Muscle of leg (tissue), 11 donors: ENCODE results near the gene BCKDHB. TPM values are rescaled to one million over a fixed set of nuclear protein-coding genes. Genes with fewer than 3 reads are reported as not detected.

Experiments used
- DNase-seq: peaks from one replicate; pipeline ENCODE4 v3.0.0; 2013
- H3K27ac ChIP-seq: one replicate; pipeline ENCODE4 v1.5.1; 2013; ENCODE audit warnings: mild to moderate bottlenecking, low read length, control low read depth
- H3K27me3 ChIP-seq: one replicate; pipeline ENCODE4 v1.6.1; 2013; ENCODE audit warnings: low read length; ENCODE audit not compliant: control insufficient read depth, insufficient read depth
- H3K36me3 ChIP-seq: one replicate; pipeline ENCODE4 v1.6.1; 2013; ENCODE audit warnings: low read length; ENCODE audit not compliant: control insufficient read depth, insufficient read depth
- H3K4me1 ChIP-seq: one replicate; pipeline ENCODE4 v1.6.1; 2013; ENCODE audit warnings: low read length; ENCODE audit not compliant: control insufficient read depth, insufficient read depth
- H3K4me3 ChIP-seq: one replicate; pipeline ENCODE4 v1.5.1; 2013; ENCODE audit warnings: low read length, control low read depth
- H3K9me3 ChIP-seq: replicated peaks from 2 replicates; pipeline ENCODE4 v1.6.1; 2013; ENCODE audit warnings: low read depth, low read length; ENCODE audit not compliant: control insufficient read depth
- WGBS: methylation state at CpG from one replicate; pipeline ENCODE4 v1.1.5; 2013; ENCODE audit warnings: missing lambda C conversion rate; ENCODE audit not compliant: insufficient coverage; 5-methylcytosine and 5-hydroxymethylcytosine counted together
- polyA plus RNA-seq, 8 donors: library from polyadenylated mRNA; unstranded; fragments of 120-200 nt; gene quantifications; one replicate each; pipeline versions ENCODE4 v1.2.1 to v1.2.3, GENCODE V29; 2013; ENCODE audit warnings: inconsistent platforms in 1 of 8, low replicate concordance in 1 of 8; ENCODE audit not compliant: insufficient read length in 8 of 8, insufficient read depth in 1 of 8
- total RNA-seq: library from RNA; stranded (reverse); fragments of 120-200 nt; gene quantifications from one replicate; pipeline ENCODE4 v1.2.4, GENCODE V29; 2013

Gene BCKDHB
- total and polyA plus RNA-seq, 9 donors: 11.7 to 26.4 (median 20.8) TPM

- no peaks in the 10 kb centered on the region for H3K27me3 ChIP-seq
- DNase-seq: no peak
- H3K9me3 ChIP-seq: no peaks in the 10 kb centered on the region
- 83% methylated on average over 1 of the region's 2 CpGs for WGBS
- H3K4me3 ChIP-seq: no peak overlapping the region
- H3K4me1 ChIP-seq: no peaks in the 10 kb centered on the region
- no peaks in the 10 kb centered on the region for H3K36me3 ChIP-seq
- no peak overlapping the region for H3K27ac ChIP-seq
These were observed 241.8 kb downstream of the BCKDHB start for GRCh38 chr6:80348263-80348662.

GRCh38 chr6:80356000-80356399, 249.5 kb downstream of the BCKDHB start:
- Histone ChIP-seq H3K27ac (no peak overlapping the region), H3K4me1 (peaks cover 2% of the 10 kb centered on the region), H3K9me3 (no peaks in the 10 kb centered on the region), H3K36me3 (no peaks in the 10 kb centered on the region), H3K27me3 (no peaks in the 10 kb centered on the region), H3K4me3 (no peak overlapping the region)
- WGBS: no CpG with 5 or more reads among the region's 1 CpG
- no peak for DNase-seq

GRCh38 chr6:80356545-80356944, 250.1 kb downstream of the BCKDHB start:
- Histone ChIP-seq H3K4me1 (peaks cover 2% of the 10 kb centered on the region), H3K36me3 (no peaks in the 10 kb centered on the region), H3K4me3 (no peak overlapping the region), H3K9me3 (no peaks in the 10 kb centered on the region), H3K27ac (no peak overlapping the region), H3K27me3 (no peaks in the 10 kb centered on the region)
- no peak for DNase-seq
- WGBS: no CpG with 5 or more reads among the region's 2 CpGs

GRCh38 chr6:80357081-80357480, 250.6 kb downstream of the BCKDHB start:
- H3K9me3 ChIP-seq: no peaks in the 10 kb centered on the region

GRCh38 chr6:80357674-80358073, 251.2 kb downstream of the BCKDHB start:
- Histone ChIP-seq H3K4me3 (no peak overlapping the region), H3K36me3 (no peaks in the 10 kb centered on the region), H3K27me3 (no peaks in the 10 kb centered on the region), H3K27ac (peak overlapping the region; percentile 6), H3K9me3 (no peaks in the 10 kb centered on the region), H3K4me1 (peaks cover 2% of the 10 kb centered on the region)
- DNase-seq: peak; percentile 79
- 42% methylated on average over 2 of the region's 2 CpGs for WGBS

More at GRCh38 chr6:80357081-80357480, 250.6 kb downstream of the BCKDHB start:
- 100% methylated on average over 1 of the region's 2 CpGs for WGBS
- no peaks in the 10 kb centered on the region for H3K36me3 ChIP-seq
- H3K4me3 ChIP-seq: no peak overlapping the region
- H3K27me3 ChIP-seq: no peaks in the 10 kb centered on the region
- DNase-seq: peak; percentile 37
- peaks cover 2% of the 10 kb centered on the region for H3K4me1 ChIP-seq
- no peak overlapping the region for H3K27ac ChIP-seq

GRCh38 chr6:80363501-80364122, 257.1 kb downstream of the BCKDHB start:
- peaks cover 3% of the 10 kb centered on the region for H3K4me1 ChIP-seq
- peak; percentile 51 for DNase-seq
- H3K9me3 ChIP-seq: no peaks in the 10 kb centered on the region
- H3K4me3 ChIP-seq: no peak overlapping the region
- H3K27me3 ChIP-seq: no peaks in the 10 kb centered on the region
- H3K27ac ChIP-seq: no peak overlapping the region
- WGBS: no CpG with 5 or more reads among the region's 3 CpGs
- H3K36me3 ChIP-seq: no peaks in the 10 kb centered on the region

GRCh38 chr6:80364149-80364548, 257.7 kb downstream of the BCKDHB start:
- Histone ChIP-seq H3K4me3 (no peak overlapping the region), H3K4me1 (peaks cover 3% of the 10 kb centered on the region), H3K36me3 (no peaks in the 10 kb centered on the region), H3K9me3 (no peaks in the 10 kb centered on the region), H3K27ac (no peak overlapping the region), H3K27me3 (no peaks in the 10 kb centered on the region)
- 25% methylated on average over 1 of the region's 3 CpGs for WGBS
- DNase-seq: no peak

- H3K4me3 ChIP-seq: no peak overlapping the region
- no peaks in the 10 kb centered on the region for H3K27me3 ChIP-seq
- H3K9me3 ChIP-seq: no peaks in the 10 kb centered on the region
- WGBS: no CpG with 5 or more reads among the region's 4 CpGs
- no peaks in the 10 kb centered on the region for H3K36me3 ChIP-seq
- DNase-seq: peak; percentile 83
- H3K27ac ChIP-seq: no peak overlapping the region
- H3K4me1 ChIP-seq: peaks cover 3% of the 10 kb centered on the region
These were observed 259.6 kb downstream of the BCKDHB start for GRCh38 chr6:80366051-80366450.

- DNase-seq: peak; percentile 76
- Histone ChIP-seq H3K27me3 (no peaks in the 10 kb centered on the region), H3K36me3 (no peaks in the 10 kb centered on the region), H3K9me3 (no peaks in the 10 kb centered on the region), H3K4me3 (no peak overlapping the region), H3K4me1 (peaks cover 3% of the 10 kb centered on the region), H3K27ac (no peak overlapping the region)
These were observed 260.2 kb downstream of the BCKDHB start for GRCh38 chr6:80366714-80367113.

- no peak overlapping the region for H3K27ac ChIP-seq
- no peaks in the 10 kb centered on the region for H3K36me3 ChIP-seq
- H3K4me1 ChIP-seq: no peaks in the 10 kb centered on the region
- no peak overlapping the region for H3K4me3 ChIP-seq
- peaks cover 4% of the 10 kb centered on the region for H3K9me3 ChIP-seq
- no peak for DNase-seq
- H3K27me3 ChIP-seq: no peaks in the 10 kb centered on the region
These were observed 269.9 kb downstream of the BCKDHB start for GRCh38 chr6:80376411-80376810.

GRCh38 chr6:80380566-80380965, 274.1 kb downstream of the BCKDHB start:
- DNase-seq: peak; percentile 61
- no CpG with 5 or more reads among the region's 1 CpG for WGBS

More at GRCh38 chr6:80380566-80380965, 274.1 kb downstream of the BCKDHB start:
- Histone ChIP-seq H3K9me3 (peaks cover 2% of the 10 kb centered on the region), H3K27me3 (no peaks in the 10 kb centered on the region), H3K4me3 (no peak overlapping the region), H3K4me1 (peaks cover 2% of the 10 kb centered on the region), H3K36me3 (no peaks in the 10 kb centered on the region), H3K27ac (no peak overlapping the region)
